GM21360 (cell line): ENCODE data around the gene SAG.

Experiments
- ATAC-seq: cut with Tn5 transposase; IDR thresholded peaks from one replicate; pipeline ENCODE4 v1.9.1; 2021; ENCODE audit warnings: mild to moderate bottlenecking, moderate library complexity; ENCODE audit not compliant: unreplicated experiment

The SAG gene

GRCh38 chr2:233287871-233288270 is 19.7 kb upstream of the SAG start:
- ATAC-seq = no peak

- no peak for ATAC-seq
These were observed 19.0 kb upstream of the SAG start for GRCh38 chr2:233288663-233289062.

DNA sequence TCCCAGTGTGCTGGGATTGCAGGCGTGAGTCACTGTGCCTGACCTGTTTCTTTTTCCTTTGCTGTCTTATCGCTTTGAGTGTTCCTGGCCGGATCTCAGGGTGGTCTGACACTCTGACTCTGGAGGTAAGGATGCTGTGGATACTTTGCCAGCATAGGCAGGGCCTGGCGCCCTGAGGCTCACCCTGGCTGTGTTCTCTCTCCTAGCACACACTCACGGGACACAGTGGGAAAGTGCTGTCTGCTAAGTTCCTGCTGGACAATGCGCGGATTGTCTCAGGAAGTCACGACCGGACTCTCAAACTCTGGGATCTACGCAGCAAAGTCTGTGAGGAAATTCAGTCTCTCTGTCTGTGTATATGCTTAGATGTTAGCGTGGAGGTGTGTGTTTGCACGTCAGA is 18.0 kb upstream of the SAG start:
- no peak for ATAC-seq

GRCh38 chr2:233290051-233290845 is 17.4 kb upstream of the SAG start:
- no peak for ATAC-seq

DNA sequence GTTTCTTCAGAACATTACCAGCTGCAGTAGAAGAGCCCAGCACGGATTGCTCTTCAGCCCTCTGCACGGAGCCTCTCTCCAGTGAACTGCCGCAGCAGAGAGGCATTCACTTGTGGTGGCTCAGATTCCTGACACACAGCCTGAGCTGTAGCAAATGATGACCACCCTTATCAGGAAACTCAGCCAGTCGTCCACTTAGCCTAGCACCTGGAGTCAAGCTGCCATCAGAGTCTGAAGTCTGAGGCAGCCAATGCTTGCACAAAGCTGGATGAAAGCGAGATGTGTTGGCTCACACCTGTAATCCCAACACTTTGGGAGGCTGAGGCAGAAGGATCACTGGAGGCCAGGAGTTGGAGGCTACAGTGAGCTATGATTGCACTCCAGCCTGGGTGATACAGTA is 11.7 kb upstream of the SAG start:
- ATAC-seq = no peak

GRCh38 chr2:233297076-233297475 is 10.5 kb upstream of the SAG start:
- ATAC-seq = no peak

DNA sequence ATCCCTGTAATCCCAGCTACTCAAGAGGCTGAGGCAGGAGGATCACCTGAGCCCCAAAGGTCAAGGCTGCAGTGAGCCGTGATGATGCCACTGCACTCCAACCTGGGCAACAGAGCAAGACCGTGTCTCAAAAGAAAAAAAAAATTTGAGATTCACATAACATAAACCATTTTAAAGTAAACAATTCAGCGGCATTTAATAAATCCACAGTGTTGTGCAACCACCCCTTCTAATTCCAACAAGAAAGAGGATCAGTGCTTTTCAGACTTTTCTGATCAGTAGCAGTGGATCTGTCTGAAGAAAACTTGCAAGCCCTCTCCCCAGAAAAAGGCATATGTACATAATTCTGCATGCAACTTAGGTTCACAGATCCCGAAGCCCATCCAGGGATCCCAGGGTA is 7.2 kb upstream of the SAG start:
- no peak for ATAC-seq

DNA sequence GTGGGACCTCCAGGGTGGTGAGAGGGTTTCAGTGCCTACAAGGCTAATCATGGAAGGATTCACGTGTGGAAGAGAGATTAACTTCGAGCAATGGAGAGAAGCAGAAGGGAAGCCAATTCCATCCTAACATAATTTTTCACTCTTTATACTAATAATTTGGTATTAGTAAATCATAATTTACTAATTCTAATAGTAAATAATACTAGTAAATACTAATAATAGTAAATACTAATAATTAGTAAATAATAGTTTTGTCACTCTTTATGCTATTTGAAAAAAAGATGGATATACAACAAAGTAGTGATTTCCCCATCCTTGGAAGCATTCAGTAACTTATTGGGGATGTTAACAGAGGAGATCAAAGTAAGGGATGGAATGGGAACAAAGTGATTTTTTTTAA is 6.4 kb upstream of the SAG start:
- no peak for ATAC-seq

DNA sequence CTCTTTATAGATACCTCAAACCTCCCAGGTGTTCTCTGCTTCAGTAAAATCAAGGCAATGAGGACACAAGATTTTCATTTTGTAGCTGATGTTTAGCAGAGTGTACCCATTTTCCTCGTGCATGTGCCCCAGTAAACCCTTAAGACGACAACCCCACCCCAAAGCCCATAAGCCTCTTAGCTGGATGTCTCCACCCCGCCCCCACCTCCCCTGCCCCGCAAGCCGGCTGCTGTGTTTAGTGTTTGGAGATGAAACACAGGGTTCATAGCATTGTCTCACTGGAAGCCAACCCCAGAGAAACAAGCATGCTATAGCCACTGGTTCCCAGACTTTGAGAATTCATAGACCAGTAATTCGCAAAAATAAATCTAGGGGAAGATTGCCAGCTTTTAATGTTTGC is 5.8 kb upstream of the SAG start:
- no peak for ATAC-seq

DNA sequence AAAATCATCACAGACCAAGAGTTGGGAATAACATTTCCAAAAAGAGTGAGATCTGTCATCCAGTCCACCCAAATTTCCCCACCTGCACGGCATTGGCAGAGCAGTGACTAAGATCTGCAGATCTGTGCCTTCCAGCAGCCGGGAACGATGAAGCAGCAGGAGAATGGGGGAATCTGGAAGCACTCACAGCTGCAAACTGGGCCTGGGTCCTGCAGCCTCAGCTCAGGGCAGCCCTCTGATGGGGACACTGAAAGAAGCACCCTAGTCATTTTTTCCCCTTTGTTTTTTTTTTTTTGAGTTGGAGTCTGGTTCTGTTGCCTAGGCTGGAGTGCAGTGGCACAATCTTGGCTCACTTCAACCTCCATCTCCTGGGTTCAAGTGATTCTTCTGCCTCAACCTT is 4.4 kb upstream of the SAG start:
- no peak for ATAC-seq

- no peak for ATAC-seq
These were observed 3.8 kb downstream of the SAG start for GRCh38 chr2:233311241-233311926.

GRCh38 chr2:233312874-233313273 is 5.3 kb downstream of the SAG start:
- ATAC-seq = no peak

DNA sequence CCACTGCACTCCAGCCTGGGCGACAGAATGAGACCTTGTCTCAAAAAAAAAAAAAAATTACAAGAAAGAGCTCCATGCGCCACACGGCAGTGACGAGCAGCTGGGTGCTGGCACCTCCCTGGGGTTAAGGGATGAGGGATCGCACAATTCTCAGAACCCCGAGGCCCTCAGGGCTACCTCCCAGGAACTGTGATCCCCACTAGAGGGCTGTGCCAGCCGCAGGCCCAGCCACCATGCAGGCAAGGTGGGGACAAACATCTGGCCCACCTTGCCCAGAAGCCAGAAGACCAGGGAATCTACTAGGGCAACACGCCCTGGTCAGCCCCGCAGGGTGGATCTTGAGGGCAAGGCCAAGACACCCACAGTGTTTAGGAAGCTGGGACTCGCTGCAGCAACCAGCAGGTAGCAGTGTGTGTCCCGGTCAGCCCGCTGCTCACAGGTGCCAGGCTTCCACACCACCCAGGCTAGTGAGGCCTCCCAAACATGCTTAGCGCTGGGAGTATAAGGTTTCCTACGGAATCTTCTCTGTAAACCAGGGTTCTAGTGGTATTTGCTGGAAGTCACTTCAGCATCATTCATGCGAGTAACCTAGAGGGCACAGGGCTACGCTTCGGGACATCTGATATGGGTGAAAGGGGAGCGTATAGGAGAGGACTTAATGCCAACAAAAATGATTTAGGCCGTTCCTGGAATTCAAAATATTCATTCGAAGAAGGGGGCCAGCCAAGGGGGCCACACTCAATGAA is 6.7 kb downstream of the SAG start:
- ATAC-seq = no peak

GRCh38 chr2:233317196-233317943 is 9.8 kb downstream of the SAG start:
- ATAC-seq = no peak

- ATAC-seq = no peak
These were observed 11.6 kb downstream of the SAG start for GRCh38 chr2:233319256-233319655.

DNA sequence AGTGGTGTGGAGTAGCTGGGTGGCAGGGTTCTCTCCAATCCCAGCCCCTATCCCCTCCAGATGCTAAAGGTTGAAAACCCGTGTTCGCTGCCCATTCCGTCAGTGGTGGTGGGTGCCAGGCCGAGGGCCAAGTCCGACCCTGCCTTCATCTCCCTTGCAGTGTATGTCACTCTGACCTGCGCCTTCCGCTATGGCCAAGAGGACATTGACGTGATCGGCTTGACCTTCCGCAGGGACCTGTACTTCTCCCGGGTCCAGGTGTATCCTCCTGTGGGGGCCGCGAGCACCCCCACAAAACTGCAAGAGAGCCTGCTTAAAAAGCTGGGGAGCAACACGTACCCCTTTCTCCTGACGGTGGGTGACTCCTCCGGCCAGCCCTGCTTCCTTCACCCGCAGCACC is 12.9 kb downstream of the SAG start:
- no peak for ATAC-seq

DNA sequence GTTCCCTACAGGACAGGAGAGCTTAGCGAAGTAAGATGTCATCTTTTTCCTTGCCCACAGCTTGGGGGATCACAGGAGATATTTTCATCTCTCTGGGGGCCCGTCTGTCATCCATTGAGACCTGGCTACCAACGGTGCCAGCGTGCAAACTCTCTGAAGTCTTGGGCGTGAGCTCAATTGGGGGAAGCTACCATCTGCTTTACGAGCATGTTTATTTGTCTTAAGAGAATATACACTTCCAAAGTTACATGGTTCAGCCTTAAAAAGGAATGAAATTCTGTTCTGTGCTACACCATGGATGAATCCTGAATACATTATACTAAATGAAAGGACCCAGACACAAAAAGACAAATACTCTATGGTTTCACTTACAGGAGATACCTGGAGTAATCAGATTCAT is 13.6 kb downstream of the SAG start:
- ATAC-seq = no peak

DNA sequence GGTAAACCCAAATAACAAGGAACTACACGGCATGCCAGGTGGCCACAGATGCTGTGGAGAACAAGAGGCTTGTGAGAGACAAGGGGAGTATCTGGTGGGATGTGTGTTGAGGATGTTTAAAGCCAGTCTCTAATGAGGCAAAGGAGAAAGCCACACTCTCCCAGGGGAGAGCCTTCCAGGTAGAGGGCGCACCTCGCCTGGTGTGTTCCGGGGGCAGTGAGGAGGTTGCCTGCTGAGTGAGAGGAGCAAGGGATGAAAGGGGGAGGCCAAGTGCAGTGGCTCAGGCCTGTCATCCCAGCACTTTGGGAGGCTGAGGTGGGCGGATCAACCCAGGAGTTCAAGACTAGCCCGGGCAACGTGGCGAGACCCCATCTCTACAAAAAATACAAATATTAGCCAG is 16.2 kb downstream of the SAG start:
- no peak for ATAC-seq

DNA sequence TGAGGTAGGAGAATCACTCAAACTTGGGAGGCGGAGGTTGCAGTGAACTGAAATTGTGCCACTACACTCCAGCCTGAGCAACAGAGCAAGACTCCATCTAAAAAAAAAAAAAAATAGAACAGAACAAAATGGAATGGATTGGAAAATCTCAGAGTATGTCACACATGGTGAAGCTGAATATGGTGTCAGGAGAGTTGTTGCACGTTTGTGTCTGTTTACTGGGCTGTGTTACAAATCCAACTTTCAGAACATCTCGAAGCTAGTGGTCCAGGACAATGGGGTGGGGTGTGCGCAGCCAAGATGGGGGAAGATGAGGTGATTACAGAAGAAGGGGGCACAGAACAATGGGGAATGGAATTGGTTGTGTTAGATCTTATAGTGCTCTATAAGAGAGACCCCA is 17.6 kb downstream of the SAG start:
- no peak for ATAC-seq

DNA sequence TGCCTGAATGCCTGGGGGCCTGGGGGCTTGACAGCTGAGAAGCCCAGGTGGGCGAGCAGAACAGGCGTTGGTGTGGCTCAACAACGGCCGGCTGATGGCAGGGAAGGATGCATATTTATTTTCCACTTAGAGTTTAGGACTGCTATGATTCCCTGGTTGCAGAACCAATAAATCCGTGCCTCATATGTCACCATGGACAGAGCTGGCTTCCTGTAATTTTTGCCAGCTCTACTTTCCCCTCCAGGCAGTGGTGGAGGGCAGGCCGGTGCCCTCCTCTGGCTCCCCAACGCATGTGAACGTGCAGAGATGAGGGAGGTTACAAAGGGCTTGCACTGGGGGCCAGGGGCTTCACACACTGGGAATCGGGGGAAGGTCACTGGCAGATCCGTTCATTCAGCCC is 18.2 kb downstream of the SAG start:
- no peak for ATAC-seq

- ATAC-seq = no peak
These were observed 18.9 kb downstream of the SAG start for GRCh38 chr2:233326500-233326899.
